Right kidney (tissue), 9 donors: Measurements from ENCODE around the gene NELL1.

Source experiments
- DNase-seq: peaks from one replicate; pipeline ENCODE4 v3.0.0-alpha.2; 2016
- long read RNA-seq, 8 donors: transcript quantifications; one replicate each; lab custom pipeline, GENCODE V29; 2026

The NELL1 gene
- long read RNA-seq, donor 1, partial matches to known transcripts = 0 of 1 reads
- long read RNA-seq, donor 1, other reads (novel, unspliced or antisense) = 0 of 1 reads
- long read RNA-seq, donor 2 = 0 reads
- long read RNA-seq, donor 3, partial matches to known transcripts = 0 of 3 reads
- long read RNA-seq, donor 3, other reads (novel, unspliced or antisense) = 0 of 3 reads
- long read RNA-seq, donor 4, partial matches to known transcripts = 0 of 1 reads
- long read RNA-seq, donor 4, other reads (novel, unspliced or antisense) = 0 of 1 reads
- long read RNA-seq, donor 5, partial matches to known transcripts = 0 of 1 reads
- long read RNA-seq, donor 5, other reads (novel, unspliced or antisense) = 0 of 1 reads
- long read RNA-seq, donor 6 = 0 reads
- long read RNA-seq, donor 7, partial matches to known transcripts = 0 of 1 reads
- long read RNA-seq, donor 7, other reads (novel, unspliced or antisense) = 0 of 1 reads
- long read RNA-seq, donor 8, partial matches to known transcripts = 0 of 2 reads
- long read RNA-seq, donor 8, other reads (novel, unspliced or antisense) = 0 of 2 reads

GRCh38 chr11:20668844-20669819 is at the start of gene NELL1:
NELL1 (plus strand) TSS chr11:20669586.
- peak; percentile 56 for DNase-seq

GRCh38 chr11:20620988-20621387 is 48.4 kb upstream of the NELL1 start:
- no peak for DNase-seq

GRCh38 chr11:20621679-20622078 is 47.7 kb upstream of the NELL1 start:
- no peak for DNase-seq

- no peak for DNase-seq
These were observed 46.1 kb upstream of the NELL1 start for GRCh38 chr11:20623252-20623651.

- DNase-seq = no peak
These were observed 43.1 kb upstream of the NELL1 start for GRCh38 chr11:20626279-20626678.

GRCh38 chr11:20627026-20627425 is 42.4 kb upstream of the NELL1 start:
- no peak for DNase-seq

- no peak for DNase-seq
These were observed 41.7 kb upstream of the NELL1 start for GRCh38 chr11:20627701-20628100.

- no peak for DNase-seq
These were observed 37.7 kb upstream of the NELL1 start for GRCh38 chr11:20631519-20632168.

GRCh38 chr11:20632169-20632532 is 37.2 kb upstream of the NELL1 start:
- DNase-seq = no peak

- DNase-seq = no peak
These were observed 35.3 kb upstream of the NELL1 start for GRCh38 chr11:20634044-20634443.

GRCh38 chr11:20634781-20635180 is 34.6 kb upstream of the NELL1 start:
- DNase-seq = no peak

- DNase-seq = no peak
These were observed 31.3 kb upstream of the NELL1 start for GRCh38 chr11:20638074-20638473.

- DNase-seq = no peak
These were observed 29.7 kb upstream of the NELL1 start for GRCh38 chr11:20639688-20640087.

- DNase-seq = no peak
These were observed 29.0 kb upstream of the NELL1 start for GRCh38 chr11:20640401-20640800.

- DNase-seq = no peak
These were observed 25.0 kb upstream of the NELL1 start for GRCh38 chr11:20644360-20644759.

GRCh38 chr11:20647976-20648565 is 21.3 kb upstream of the NELL1 start:
- no peak for DNase-seq

GRCh38 chr11:20652150-20652806 is 17.1 kb upstream of the NELL1 start:
- no peak for DNase-seq

- no peak for DNase-seq
These were observed 15.3 kb upstream of the NELL1 start for GRCh38 chr11:20654038-20654437.

- no peak for DNase-seq
These were observed 12.5 kb upstream of the NELL1 start for GRCh38 chr11:20656901-20657300.

GRCh38 chr11:20658135-20658534 is 11.3 kb upstream of the NELL1 start:
- no peak for DNase-seq

- DNase-seq = no peak
These were observed 7.9 kb upstream of the NELL1 start for GRCh38 chr11:20661445-20661844.

- no peak for DNase-seq
These were observed 7.5 kb upstream of the NELL1 start for GRCh38 chr11:20661850-20662249.
